HG02759 (cell line): ENCODE data around the gene ZNF70.
A peak's percentile ranks its signal among the peaks of the same experiment; 100 is the strongest.
"Not testable (repeated sequence)": the region's sequence is repeated elsewhere in the genome, so short reads cannot be mapped to it uniquely, and the experiment has no call there.

ENCODE experiments used
- ATAC-seq: cut with Tn5 transposase; IDR thresholded peaks from one replicate; pipeline ENCODE4 v1.9.1; 2021; ENCODE audit warnings: mild to moderate bottlenecking, moderate library complexity; ENCODE audit not compliant: unreplicated experiment

The ZNF70 gene

DNA sequence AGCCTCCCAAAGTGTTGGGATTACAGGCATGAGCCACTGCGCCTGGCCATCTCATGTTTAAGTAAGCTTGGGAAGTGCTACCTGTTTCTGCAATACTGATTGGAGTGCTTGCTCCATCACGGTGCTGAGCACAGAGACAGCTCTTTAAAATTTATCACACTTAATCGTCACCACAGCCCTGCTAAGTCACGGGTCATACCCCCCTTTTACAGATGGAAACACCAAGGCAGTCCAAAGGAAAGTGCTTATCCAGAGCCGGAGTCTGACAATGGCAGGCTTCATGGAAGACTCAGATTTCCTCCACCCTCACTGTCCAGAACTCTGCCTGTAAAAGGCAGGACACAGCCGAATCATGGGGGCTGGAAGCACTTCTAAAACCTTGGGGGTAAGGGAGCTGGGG lies 9.1 kb upstream of the ZNF70 start:
- no peak for ATAC-seq

GRCh38 chr22:23759566-23759965 lies 8.7 kb upstream of the ZNF70 start:
- no peak for ATAC-seq

GRCh38 chr22:23756891-23757290 lies 6.0 kb upstream of the ZNF70 start:
- ATAC-seq, result no peak

DNA sequence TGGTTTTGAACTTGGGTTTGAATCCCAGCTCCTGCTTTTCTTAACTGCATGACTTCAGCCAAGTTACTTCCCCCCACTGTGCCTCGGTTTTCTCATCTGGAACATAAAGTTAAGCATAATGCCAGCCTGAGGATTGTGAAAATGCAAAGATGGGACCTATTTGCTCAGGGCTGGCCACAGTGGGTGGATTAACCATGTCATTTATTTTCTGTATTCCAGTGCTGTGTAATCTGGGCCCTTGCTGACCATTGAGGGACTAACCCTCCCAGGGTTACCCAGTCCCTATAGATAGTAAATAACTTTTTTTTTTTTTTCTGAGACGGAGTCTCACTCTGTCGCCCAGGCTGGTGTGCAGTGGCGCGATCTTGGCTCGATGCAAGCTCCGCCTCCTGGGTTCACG lies 4.8 kb upstream of the ZNF70 start:
- no peak for ATAC-seq

DNA sequence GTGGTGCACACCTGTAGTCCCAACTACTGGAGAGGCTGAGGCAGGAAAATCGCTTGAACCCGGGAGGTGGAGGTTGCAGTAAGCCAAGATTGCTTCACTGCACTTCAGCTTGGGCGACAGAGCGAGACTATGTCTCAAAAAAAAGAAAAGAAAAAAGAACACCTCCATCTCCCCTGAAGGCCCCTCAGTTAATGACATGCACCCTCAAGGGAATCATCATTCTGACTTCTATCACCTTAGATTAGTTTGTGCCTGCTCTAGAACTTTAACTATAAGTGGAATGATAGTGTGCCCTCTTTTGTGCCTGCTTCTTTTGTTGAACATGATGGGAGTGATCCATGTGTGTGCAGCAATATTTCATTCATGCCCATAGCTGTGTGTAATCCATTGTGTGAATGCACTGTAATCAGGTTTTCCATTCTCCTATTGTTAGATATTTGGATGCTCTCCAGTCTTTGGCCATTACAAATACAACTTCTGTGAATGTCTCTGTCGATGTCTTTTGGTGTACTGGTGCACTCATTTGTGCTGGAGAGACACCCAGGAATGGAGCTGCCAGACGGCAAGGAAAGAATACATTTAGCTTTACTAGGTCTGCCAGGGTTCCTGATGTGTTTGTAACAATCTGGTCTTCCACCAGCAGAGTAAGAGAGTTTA lies 4.2 kb upstream of the ZNF70 start:
- no peak for ATAC-seq

- ATAC-seq, result no peak
Measured at GRCh38 chr22:23754220-23754919, 3.5 kb upstream of the ZNF70 start, which contains the start of gene VPREB3. TSS of gene VPREB3 (minus strand) at chr22:23754425. CDS start at chr22:23754363, 62 bp downstream.

GRCh38 chr22:23753385-23753784 lies 2.5 kb upstream of the ZNF70 start:
- no peak for ATAC-seq

DNA sequence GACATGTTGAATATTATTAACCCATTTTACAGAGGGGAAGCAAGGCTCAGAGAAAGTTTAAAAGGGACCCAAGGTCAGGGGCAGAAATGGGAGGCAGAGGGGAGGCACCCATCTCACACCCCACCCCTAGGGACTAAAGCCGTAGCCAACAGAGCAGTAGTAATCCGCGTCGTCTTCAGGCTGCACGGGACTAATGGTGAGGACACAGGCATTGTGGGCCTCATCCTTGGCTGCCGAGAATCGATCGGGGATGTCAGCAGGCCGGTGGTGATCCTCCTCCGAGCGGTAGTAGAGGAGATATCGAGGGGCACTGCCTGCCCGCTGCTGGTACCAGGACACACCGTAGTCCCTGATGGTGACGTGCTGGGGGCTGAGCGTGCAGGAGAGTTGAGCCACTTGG lies 1.8 kb upstream of the ZNF70 start:
- ATAC-seq, result no peak

GRCh38 chr22:23752090-23752691 lies 1.3 kb upstream of the ZNF70 start:
- ATAC-seq, result peak; percentile 42

DNA sequence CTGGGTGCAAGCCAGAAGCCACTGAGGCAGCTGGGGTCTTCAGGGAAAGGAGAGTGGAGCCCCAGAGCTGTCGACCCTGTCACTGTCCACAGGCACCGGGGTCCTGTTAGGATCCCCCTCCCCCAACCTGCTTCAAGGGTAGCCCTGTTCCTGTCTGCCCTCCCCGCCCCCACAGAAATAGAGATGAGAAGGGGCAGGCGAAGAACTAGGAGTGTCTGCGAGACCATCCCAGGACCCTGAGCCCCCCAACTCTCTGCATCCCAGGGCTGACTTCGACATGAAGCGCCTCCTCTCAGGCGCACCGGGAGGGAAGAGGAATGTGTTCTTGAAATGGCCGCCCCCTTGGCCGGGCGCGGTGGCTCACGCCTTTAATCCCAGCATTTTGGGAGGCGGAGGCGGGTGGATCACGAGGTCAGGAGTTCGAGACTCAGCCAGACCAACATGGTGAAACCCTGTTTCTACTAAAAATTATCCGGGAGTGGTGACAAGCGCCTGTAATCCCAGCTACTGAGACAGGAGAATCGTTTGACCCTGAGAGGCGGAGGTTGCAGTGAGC lies 607 bp upstream of the ZNF70 start:
- peak; percentile 14 for ATAC-seq

DNA sequence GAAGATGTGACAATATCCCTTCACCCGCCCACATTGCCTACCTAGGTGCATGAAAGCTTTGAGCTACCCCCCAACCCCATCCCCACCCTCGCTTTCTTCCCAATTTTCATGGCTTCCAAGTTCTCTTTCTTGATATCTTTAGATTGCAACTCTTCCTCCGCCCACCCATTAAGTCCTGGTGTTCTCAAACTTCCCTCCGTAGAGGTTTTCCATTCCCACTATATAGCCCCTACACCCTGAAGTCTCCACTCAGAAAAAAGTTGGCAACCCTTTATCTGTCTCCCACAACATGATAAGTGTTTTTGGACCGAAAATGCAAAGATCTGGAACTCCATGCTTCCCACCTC lies 572 bp downstream of the ZNF70 start:
- no peak for ATAC-seq

GRCh38 chr22:23749841-23750301 lies 1.0 kb downstream of the ZNF70 start:
- no peak for ATAC-seq

GRCh38 chr22:23745791-23746190 lies 5.1 kb downstream of the ZNF70 start:
- no peak for ATAC-seq

DNA sequence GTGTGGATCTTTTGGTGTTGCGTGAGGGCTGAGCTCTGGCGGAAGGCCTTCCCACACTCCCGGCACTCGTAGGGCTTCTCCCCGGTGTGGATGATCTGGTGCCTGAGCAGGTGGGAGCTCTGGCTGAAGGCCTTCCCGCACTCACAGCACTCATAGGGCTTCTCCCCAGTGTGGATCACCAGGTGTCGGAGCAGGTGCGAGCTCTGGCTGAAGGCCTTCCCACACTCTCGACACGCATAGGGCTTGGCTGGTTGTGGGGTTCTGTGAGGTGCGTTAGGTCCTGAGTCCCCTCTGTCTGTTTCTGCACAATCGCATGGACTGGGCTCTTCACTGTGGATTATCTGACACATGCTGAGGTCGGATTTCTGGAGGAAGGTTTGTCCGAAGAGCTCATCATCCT lies 6.4 kb downstream of the ZNF70 start:
- ATAC-seq, result no peak

- no peak for ATAC-seq
Measured at GRCh38 chr22:23744001-23744400, 6.9 kb downstream of the ZNF70 start.

GRCh38 chr22:23743303-23743705 lies 7.6 kb downstream of the ZNF70 start:
- ATAC-seq, result no peak

DNA sequence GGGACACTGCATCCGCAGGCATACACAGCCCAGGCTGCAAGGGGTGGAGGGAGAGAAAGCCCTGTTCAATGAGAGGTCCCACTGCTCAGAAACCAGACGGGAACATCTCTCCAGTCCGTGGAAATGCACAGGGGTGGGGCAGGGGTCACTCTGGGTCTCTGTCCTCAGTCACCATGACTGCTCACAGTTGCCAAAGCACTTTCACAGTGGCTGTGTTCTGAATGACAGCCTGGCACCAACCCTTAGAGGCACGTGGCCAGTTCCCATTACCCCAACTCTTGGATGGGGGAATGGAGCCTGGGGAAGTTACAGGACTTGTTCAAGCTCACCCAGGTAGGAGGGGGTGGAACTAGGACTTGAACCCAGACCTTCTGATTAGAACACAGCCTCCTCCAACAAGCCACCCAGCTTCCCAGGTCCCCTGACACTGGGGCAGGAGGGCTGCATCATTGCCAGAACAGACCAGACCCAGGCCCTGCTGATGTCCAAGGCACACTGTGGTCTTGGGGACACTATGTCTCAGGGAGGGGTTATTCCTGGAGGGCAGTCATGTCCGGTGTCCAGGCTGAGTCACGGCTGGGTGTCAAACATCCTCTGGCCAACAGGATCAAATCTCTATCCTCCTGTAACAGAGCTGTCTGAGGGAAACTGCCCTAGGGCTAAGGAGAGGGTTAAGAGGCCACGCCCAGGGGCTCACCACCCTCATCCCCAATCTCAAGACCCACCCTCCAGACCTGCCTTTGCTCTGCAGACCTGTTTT lies 8.2 kb downstream of the ZNF70 start:
- ATAC-seq, result no peak

DNA sequence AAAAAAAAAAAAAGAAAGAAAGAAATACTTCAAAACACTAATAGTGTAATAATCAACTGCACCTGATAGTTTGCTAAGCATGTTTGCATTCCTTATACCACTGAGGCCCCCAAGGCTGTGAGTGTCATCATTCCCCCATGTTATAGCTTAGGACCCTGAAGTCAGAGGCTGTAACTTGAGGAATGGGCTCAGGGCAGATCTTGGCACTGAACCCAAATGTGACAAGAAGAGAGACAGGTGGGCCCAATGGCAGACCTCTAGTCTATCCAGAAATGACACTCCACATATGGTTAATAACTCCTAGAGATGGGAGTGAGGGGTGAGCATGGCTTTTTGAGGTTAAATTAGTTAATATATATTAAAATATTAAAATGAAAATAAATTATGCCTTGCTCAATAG lies 13.2 kb downstream of the ZNF70 start:
- ATAC-seq, result no peak

DNA sequence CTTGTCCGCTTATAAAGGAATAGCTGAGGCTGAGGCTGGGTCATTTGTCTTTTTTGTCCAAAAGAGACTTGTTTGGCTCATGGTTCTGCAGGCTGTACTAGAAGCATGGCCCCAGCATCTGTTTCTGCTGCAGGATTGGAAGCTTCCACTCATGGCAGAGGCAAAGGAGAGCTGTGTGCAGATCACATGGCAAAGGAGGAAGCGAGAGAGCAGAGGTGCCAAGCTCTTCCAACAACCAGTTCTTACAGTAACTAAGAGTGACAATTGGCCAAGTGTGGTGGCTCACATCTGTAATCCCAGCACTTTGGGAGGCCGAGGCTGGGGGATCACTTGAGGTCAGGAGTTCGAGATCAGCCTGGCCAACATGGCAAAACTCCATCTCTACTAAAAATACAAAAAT lies 22.8 kb downstream of the ZNF70 start:
- ATAC-seq, result not testable (repeated sequence)

DNA sequence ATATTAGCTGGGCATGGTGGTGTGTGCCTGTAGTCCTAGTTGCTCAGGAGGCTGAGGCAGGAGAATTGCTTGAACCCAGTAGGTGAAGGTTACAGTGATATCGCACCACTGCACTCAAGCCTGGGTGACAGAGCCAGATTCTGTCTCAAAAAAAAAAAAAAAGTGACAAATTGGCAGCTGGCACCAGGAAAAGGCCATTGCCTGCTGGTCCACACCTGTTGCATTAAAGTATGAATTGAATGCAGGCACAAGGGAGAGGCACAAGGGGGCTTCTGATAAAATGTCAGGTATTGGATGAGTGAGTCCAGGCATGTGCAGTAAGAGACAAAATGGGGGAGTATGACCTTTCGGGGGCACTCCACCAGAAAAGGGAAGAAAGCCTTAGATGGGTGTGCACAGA lies 28.2 kb downstream of the ZNF70 start:
- no peak for ATAC-seq

DNA sequence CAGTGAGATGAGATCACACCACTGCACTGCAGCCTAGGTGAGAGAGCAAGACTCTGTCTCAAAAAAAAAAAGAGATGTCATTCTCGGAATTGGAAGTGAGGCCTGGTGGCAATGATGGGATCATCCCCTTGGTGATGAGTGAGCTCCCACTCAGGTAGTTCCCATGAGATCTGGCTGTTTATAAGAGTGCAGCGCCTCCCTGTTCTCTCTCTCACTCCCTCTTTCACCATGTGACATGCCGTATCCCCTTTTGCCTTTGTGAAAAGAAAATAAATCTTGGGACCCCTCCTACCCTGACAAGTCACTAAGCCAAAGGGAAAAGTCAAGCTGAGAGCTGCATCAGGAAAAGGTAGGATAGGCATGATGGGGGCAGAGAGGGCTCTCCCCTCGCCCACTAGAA lies 28.8 kb downstream of the ZNF70 start:
- no peak for ATAC-seq
